DMS 273 treated with DMSO at 0.1 percent for 48 hours (cell line): ENCODE results near the gene INTS2.
A peak's percentile ranks its signal among the peaks of the same experiment; 100 is the strongest.
"Not testable (repeated sequence)": the region's sequence is repeated elsewhere in the genome, so short reads cannot be mapped to it uniquely, and the experiment has no call there.

ENCODE experiments used
- DNase-seq: peaks from one replicate; lab custom pipeline; 2025; lab: John Stamatoyannopoulos, UW

The INTS2 gene

GRCh38 chr17:61846761-61847375 is 80.9 kb downstream of the INTS2 start:
- no peak for DNase-seq

- no peak for DNase-seq
Observed at GRCh38 chr17:61846088-61846487, 81.7 kb downstream of the INTS2 start.

- no peak for DNase-seq
Observed at GRCh38 chr17:61843435-61843834, 84.3 kb downstream of the INTS2 start.

GRCh38 chr17:61842899-61843298 is 84.9 kb downstream of the INTS2 start:
- DNase-seq = no peak

GRCh38 chr17:61839300-61839786 is 88.4 kb downstream of the INTS2 start:
- no peak for DNase-seq

- peak; percentile 23 for DNase-seq
Observed at GRCh38 chr17:61837175-61838051, 90.4 kb downstream of the INTS2 start.

GRCh38 chr17:61836266-61837174 is 91.3 kb downstream of the INTS2 start:
- no peak for DNase-seq

GRCh38 chr17:61835606-61836005 is 92.2 kb downstream of the INTS2 start:
- DNase-seq = no peak

GRCh38 chr17:61834610-61835009 is 93.2 kb downstream of the INTS2 start:
- no peak for DNase-seq

- no peak for DNase-seq
Observed at GRCh38 chr17:61833536-61834193, 94.1 kb downstream of the INTS2 start.

GRCh38 chr17:61832463-61832862 is 95.3 kb downstream of the INTS2 start:
- DNase-seq = no peak

GRCh38 chr17:61831099-61831498 is 96.7 kb downstream of the INTS2 start:
- no peak for DNase-seq

- DNase-seq = no peak
Observed at GRCh38 chr17:61828694-61829093, 99.1 kb downstream of the INTS2 start.

GRCh38 chr17:61827649-61828395 is 100.0 kb downstream of the INTS2 start:
- DNase-seq = no peak

GRCh38 chr17:61826866-61827265 is 100.9 kb downstream of the INTS2 start:
- DNase-seq = not testable (repeated sequence)

- not testable (repeated sequence) for DNase-seq
Observed at GRCh38 chr17:61826198-61826597, 101.6 kb downstream of the INTS2 start.

- no peak for DNase-seq
Observed at GRCh38 chr17:61825448-61826137, 102.2 kb downstream of the INTS2 start.

GRCh38 chr17:61822326-61823285 is 105.2 kb downstream of the INTS2 start:
- DNase-seq = no peak

- no peak for DNase-seq
Observed at GRCh38 chr17:61821655-61822054, 106.1 kb downstream of the INTS2 start.
